ENCODE measurements around the gene ANTXR1. TPM values are rescaled to one million over a fixed set of nuclear protein-coding genes. Genes with fewer than 3 reads are reported as not detected.

Gene ANTXR1
- total and polyA plus RNA-seq, 9 of the 15 experiments (the other 6 are each of a cell fraction or from before 2014, with no cell fraction given) = 0.07 to 1.00 (median 0.54) TPM

GRCh38 chr2:69012310-69013141, 453 bp upstream of the ANTXR1 start:
- in situ Hi-C loops (cut with MboI) = no loop called here
- ATAC-seq = peak; percentile 78
- TF ChIP-seq LCOR (CRISPR knock-in tag; IDR thresholded peaks at IDR 0.05) (0 out of 2 replicates have a peak, but pooled peaks have one; percentile 20), MCM3 (IDR thresholded peaks at IDR 0.05) (no peak), DPF2 (IDR thresholded peaks at IDR 0.05) (peak; percentile 32; the same call in 1 of the 2 replicates), STAG1 (CRISPR knock-in tag; IDR thresholded peaks at IDR 0.05; ENCODE audit: borderline replicate concordance) (peak; percentile 13; the same call in 1 of the 2 replicates), JUNB (CRISPR knock-in tag; conservative IDR thresholded peaks at IDR 0.05) (0 out of 2 replicates have a peak, but pooled peaks have one; percentile 10), ZBTB7A (IDR thresholded peaks at IDR 0.05; ENCODE audit: borderline replicate concordance, control insufficient read depth, low read depth, low read length) (peak; percentile 49; the same call in 1 of the 2 replicates), BRCA1 (IDR thresholded peaks at IDR 0.05) (no peak), BRCA1 (CRISPR knock-in tag; IDR thresholded peaks at IDR 0.05) (no peak), CTBP1 (IDR thresholded peaks at IDR 0.05; ENCODE audit: borderline replicate concordance) (peak; percentile 24; the same call in 1 of the 2 replicates), MNT (conservative IDR thresholded peaks at IDR 0.05) (peak in 1 of 2 experiments; percentile 40; a peak in 1 of 4 replicates), EGR1 (conservative IDR thresholded peaks at IDR 0.05) (peak; percentile 63), MAZ (CRISPR knock-in tag; conservative IDR thresholded peaks at IDR 0.05 in 1 of 2, IDR thresholded peaks at IDR 0.05 in 1 of 2) (0 out of 4 replicates have a peak, but pooled peaks have one; percentile 22 to 29), PHF21A (IDR thresholded peaks at IDR 0.05; ENCODE audit: borderline replicate concordance, low read depth) (0 out of 2 replicates have a peak, but pooled peaks have one; percentile 16), CREM (IDR thresholded peaks at IDR 0.05; ENCODE audit: low read depth) (0 out of 2 replicates have a peak, but pooled peaks have one; percentile 20)
- TF ChIP-seq, protein P1, sequence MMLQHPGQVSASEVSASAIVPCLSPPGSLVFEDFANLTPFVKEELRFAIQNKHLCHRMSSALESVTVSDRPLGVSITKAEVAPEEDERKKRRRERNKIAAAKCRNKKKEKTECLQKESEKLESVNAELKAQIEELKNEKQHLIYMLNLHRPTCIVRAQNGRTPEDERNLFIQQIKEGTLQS (IDR thresholded peaks at IDR 0.05) = peak; percentile 79
- TF ChIP-seq, protein P1 (CRISPR knock-in tag; conservative IDR thresholded peaks at IDR 0.05) = no peak
- TF ChIP-seq, protein P2, sequence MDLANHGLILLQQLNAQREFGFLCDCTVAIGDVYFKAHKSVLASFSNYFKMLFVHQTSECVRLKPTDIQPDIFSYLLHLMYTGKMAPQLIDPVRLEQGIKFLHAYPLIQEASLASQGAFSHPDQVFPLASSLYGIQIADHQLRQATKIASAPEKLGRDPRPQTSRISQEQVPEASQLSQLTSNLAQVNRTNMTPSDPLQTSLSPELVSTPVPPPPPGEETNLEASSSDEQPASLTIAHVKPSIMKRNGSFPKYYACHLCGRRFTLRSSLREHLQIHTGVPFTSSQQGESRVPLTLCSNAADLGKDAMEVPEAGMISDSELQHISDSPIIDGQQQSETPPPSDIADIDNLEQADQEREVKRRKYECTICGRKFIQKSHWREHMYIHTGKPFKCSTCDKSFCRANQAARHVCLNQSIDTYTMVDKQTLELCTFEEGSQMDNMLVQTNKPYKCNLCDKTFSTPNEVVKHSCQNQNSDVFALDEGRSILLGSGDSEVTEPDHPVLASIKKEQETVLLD (IDR thresholded peaks at IDR 0.05) = peak; percentile 66; the same call in 1 of the 2 replicates

More at GRCh38 chr2:69012310-69013141, 453 bp upstream of the ANTXR1 start:
- Histone ChIP-seq H3K36me3 (ENCODE audit: control insufficient read depth, insufficient read depth, low read length) (no peaks in the 10 kb centered on the region), H3K27ac (ENCODE audit: extremely low read depth, low read depth, low read length) (no peak overlapping the region), H3K9ac (ENCODE audit: insufficient read depth in 1 of 2, low read depth in 2 of 2, low read length in 2 of 2) (no peak overlapping the region), H3K9me3 (replicated peaks; ENCODE audit: control insufficient read depth, insufficient read depth, low read depth, low read length) (no peaks in the 10 kb centered on the region), H4K20me1 (replicated peaks; ENCODE audit: control insufficient read depth, insufficient read depth, low read length) (no peaks in the 10 kb centered on the region), H3K4me3 (peak overlapping the region; percentile 31), H3K79me2 (ENCODE audit: control insufficient read depth, insufficient read depth, low read length) (no peaks in the 10 kb centered on the region), H3K9me1 (ENCODE audit: control insufficient read depth, insufficient read depth, low read length) (no peaks in the 10 kb centered on the region), H2AFZ (ENCODE audit: low read depth, low read length) (peak overlapping the region; percentile 62; the same call in 1 of the 2 replicates), H3K4me2 (ENCODE audit: insufficient read depth, low read length) (no peak overlapping the region; the same call in 1 of the 2 replicates), H3K4me1 (replicated peaks in 1 of 2; ENCODE audit: control insufficient read depth in 2 of 2, insufficient read depth in 2 of 2, low read length in 2 of 2) (peaks cover 3 to 11% of the 10 kb centered on the region in 2 experiments; a peak in 4 of 5 replicates), H3K27me3 (ENCODE audit: control insufficient read depth in 2 of 2, insufficient read depth in 2 of 2, low read length in 2 of 2) (peaks cover 11 to 29% of the 10 kb centered on the region in 2 experiments; a peak in 3 of 5 replicates)
- FAIRE-seq (peak; percentile 42), DNase-seq (ENCODE audit: extremely low read depth in 1 of 4, low spot score in 3 of 4) (peak; percentile 60 to 68 (median 66))
- POLR2A ChIA-PET = interaction anchor here (0.5 kb wide), 1 partner anchor 20 kb away, joined by 3 read pairs; no protein-coding TSS in a partner anchor
- intact Hi-C loops (cut with micrococcal nuclease) = no loop called here
- no TSS peak for BruUV-seq (replicated peaks)
- CTCF ChIA-PET (ENCODE audit: low intra/inter-chr PET ratio) = interaction anchor here (1.3 kb wide), 1 partner anchor 295 kb away, joined by 3 read pairs; no protein-coding TSS in a partner anchor
- 2% methylated on average over 22 of the region's 27 CpGs for WGBS (ENCODE audit: insufficient coverage, low coverage, missing lambda C conversion rate)
